ENCODE data around the gene CD177. TPM values are rescaled to one million over a fixed set of nuclear protein-coding genes. Genes with fewer than 3 reads are reported as not detected.
"Not testable (repeated sequence)": the region's sequence is repeated elsewhere in the genome, so short reads cannot be mapped to it uniquely, and the experiment has no call there.

Gene CD177
- total RNA-seq, 1 donor from 2014 or later = 0.38 TPM

GRCh38 chr19:43316591-43317319, 36.7 kb upstream of the CD177 start:
- Mint-ChIP-seq H3K27me3 (ENCODE audit: unreplicated experiment) (no peaks in the 10 kb centered on the region), H3K4me3 (ENCODE audit: unreplicated experiment) (no peak overlapping the region), H3K36me3 (ENCODE audit: low read depth, unreplicated experiment) (peaks cover 3% of the 10 kb centered on the region), H3K4me1 (ENCODE audit: unreplicated experiment) (no peaks in the 10 kb centered on the region), H3K27ac (ENCODE audit: unreplicated experiment) (no peak overlapping the region), H3K9me3 (ENCODE audit: unreplicated experiment) (peaks cover 5% of the 10 kb centered on the region)
- no peak for TF ChIP-seq CTCF (IDR thresholded peaks at IDR 0.05; ENCODE audit: unreplicated experiment)
- DNase-seq (ENCODE audit: low spot score) = no peak

GRCh38 chr19:43318203-43318602, 35.3 kb upstream of the CD177 start:
- TF ChIP-seq CTCF (IDR thresholded peaks at IDR 0.05; ENCODE audit: unreplicated experiment) = no peak
- DNase-seq (ENCODE audit: low spot score) = no peak
- Mint-ChIP-seq H3K27ac (ENCODE audit: unreplicated experiment) (no peak overlapping the region), H3K36me3 (ENCODE audit: low read depth, unreplicated experiment) (peaks cover 3% of the 10 kb centered on the region), H3K27me3 (ENCODE audit: unreplicated experiment) (no peaks in the 10 kb centered on the region), H3K4me3 (ENCODE audit: unreplicated experiment) (no peak overlapping the region), H3K4me1 (ENCODE audit: unreplicated experiment) (no peaks in the 10 kb centered on the region), H3K9me3 (ENCODE audit: unreplicated experiment) (peaks cover 5% of the 10 kb centered on the region)

- Mint-ChIP-seq H3K27me3 (ENCODE audit: unreplicated experiment) (no peaks in the 10 kb centered on the region), H3K4me3 (ENCODE audit: unreplicated experiment) (no peak overlapping the region), H3K4me1 (ENCODE audit: unreplicated experiment) (no peaks in the 10 kb centered on the region), H3K27ac (ENCODE audit: unreplicated experiment) (no peak overlapping the region), H3K36me3 (ENCODE audit: low read depth, unreplicated experiment) (peaks cover 3% of the 10 kb centered on the region), H3K9me3 (ENCODE audit: unreplicated experiment) (peaks cover 5% of the 10 kb centered on the region)
- no peak for DNase-seq (ENCODE audit: low spot score)
- no peak for TF ChIP-seq CTCF (IDR thresholded peaks at IDR 0.05; ENCODE audit: unreplicated experiment)
These were observed 34.6 kb upstream of the CD177 start for GRCh38 chr19:43318796-43319314.

GRCh38 chr19:43320546-43320945, 32.9 kb upstream of the CD177 start:
- H3K27ac Mint-ChIP-seq (ENCODE audit: unreplicated experiment) = no peak overlapping the region
- H3K36me3 Mint-ChIP-seq (ENCODE audit: low read depth, unreplicated experiment) = no peaks in the 10 kb centered on the region
- H3K27me3 Mint-ChIP-seq (ENCODE audit: unreplicated experiment) = no peaks in the 10 kb centered on the region
- H3K9me3 Mint-ChIP-seq (ENCODE audit: unreplicated experiment) = no peaks in the 10 kb centered on the region
- no peak overlapping the region for H3K4me3 Mint-ChIP-seq (ENCODE audit: unreplicated experiment)
- no peak for TF ChIP-seq CTCF (IDR thresholded peaks at IDR 0.05; ENCODE audit: unreplicated experiment)
- no peaks in the 10 kb centered on the region for H3K4me1 Mint-ChIP-seq (ENCODE audit: unreplicated experiment)
- DNase-seq (ENCODE audit: low spot score) = no peak

GRCh38 chr19:43326761-43327160, 26.7 kb upstream of the CD177 start:
- not testable (repeated sequence) for H3K4me1 Mint-ChIP-seq (ENCODE audit: unreplicated experiment); H3K27ac Mint-ChIP-seq (ENCODE audit: unreplicated experiment); H3K4me3 Mint-ChIP-seq (ENCODE audit: unreplicated experiment); H3K9me3 Mint-ChIP-seq (ENCODE audit: unreplicated experiment); DNase-seq (ENCODE audit: low spot score)
- Mint-ChIP-seq H3K27me3 (ENCODE audit: unreplicated experiment) (peaks cover 11% of the 10 kb centered on the region), H3K36me3 (ENCODE audit: low read depth, unreplicated experiment) (peaks cover 15% of the 10 kb centered on the region)

GRCh38 chr19:43328561-43328960, 24.9 kb upstream of the CD177 start:
- not testable (repeated sequence) for H3K9me3 Mint-ChIP-seq (ENCODE audit: unreplicated experiment)
- H3K36me3 Mint-ChIP-seq (ENCODE audit: low read depth, unreplicated experiment) = peaks cover 17% of the 10 kb centered on the region

GRCh38 chr19:43329049-43329448, 24.4 kb upstream of the CD177 start:
- Mint-ChIP-seq H3K36me3 (ENCODE audit: low read depth, unreplicated experiment) (peaks cover 17% of the 10 kb centered on the region), H3K27me3 (ENCODE audit: unreplicated experiment) (peaks cover 11% of the 10 kb centered on the region)
- not testable (repeated sequence) for DNase-seq (ENCODE audit: low spot score); H3K4me1 Mint-ChIP-seq (ENCODE audit: unreplicated experiment); H3K9me3 Mint-ChIP-seq (ENCODE audit: unreplicated experiment); H3K4me3 Mint-ChIP-seq (ENCODE audit: unreplicated experiment); H3K27ac Mint-ChIP-seq (ENCODE audit: unreplicated experiment)

More at GRCh38 chr19:43328561-43328960, 24.9 kb upstream of the CD177 start:
- peaks cover 11% of the 10 kb centered on the region for H3K27me3 Mint-ChIP-seq (ENCODE audit: unreplicated experiment)
- not testable (repeated sequence) for DNase-seq (ENCODE audit: low spot score); H3K4me1 Mint-ChIP-seq (ENCODE audit: unreplicated experiment); H3K4me3 Mint-ChIP-seq (ENCODE audit: unreplicated experiment); H3K27ac Mint-ChIP-seq (ENCODE audit: unreplicated experiment)

Measured in endothelial cell (in vitro differentiated cells).